K562 (cell line): ENCODE measurements around the gene CACNA2D3.

Experiments
- CTCF ChIP-seq, 3 experiments: IDR thresholded peaks in 2 of 3; conservative IDR thresholded peaks in 1 of 3; 2 replicates each; pipeline ENCODE4 v1.5.1; 2011 to 2012; ENCODE audit warnings: low read length in 3 of 3, mild to moderate bottlenecking in 3 of 3, control low read depth in 2 of 3, improper control_type of control experiment in 1 of 3, inconsistent platforms in 1 of 3, low read depth in 1 of 3, mixed read lengths in 1 of 3, moderate library complexity in 1 of 3; ENCODE audit not compliant: insufficient read depth in 2 of 3
- DPF2 ChIP-seq: fragments of 450-650 bp; IDR thresholded peaks from 2 replicates; pipeline ENCODE4 v1.6.1; 2016
- HOMEZ ChIP-seq: fragments of 250-450 bp; sonication (Bioruptor Pico); IDR thresholded peaks from 2 replicates; pipeline ENCODE4 v1.4.0; 2020; ENCODE audit warnings: mild to moderate bottlenecking, moderate library complexity
- KLF10 ChIP-seq: fragments of 250-450 bp; sonication (Bioruptor Pico); IDR thresholded peaks from 2 replicates; pipeline ENCODE4 v1.6.1; 2021; ENCODE audit warnings: matching md5 sums
- MAX ChIP-seq: sonication (generic); formaldehyde crosslinking; IDR thresholded peaks from 2 replicates; pipeline ENCODE4 v1.9.0; 2022; ENCODE audit warnings: mild to moderate bottlenecking, missing genetic modification reagents
- MYNN ChIP-seq, 2 experiments: sonication (generic); formaldehyde crosslinking in 1 of 2; IDR thresholded peaks; 2 replicates each; pipeline versions ENCODE4 v1.5.0 to v1.6.1; 2016 to 2020; ENCODE audit warnings: antibody characterized with exemption in 1 of 2, missing genetic modification reagents in 1 of 2
- NFE2 ChIP-seq: IDR thresholded peaks from 2 replicates; pipeline ENCODE4 v1.6.1; 2014; ENCODE audit warnings: antibody characterized with exemption, low read depth
- PATZ1 ChIP-seq: fragments of 250-450 bp; sonication (Bioruptor Pico); IDR thresholded peaks from 2 replicates; pipeline ENCODE4 v1.5.0; 2020; ENCODE audit warnings: mild to moderate bottlenecking, borderline replicate concordance
- PBX2 ChIP-seq, 2 experiments: IDR thresholded peaks in 1 of 2; conservative IDR thresholded peaks in 1 of 2; 2 replicates each; pipeline ENCODE4 v1.6.1; 2016; ENCODE audit warnings: low read depth in 2 of 2, mild to moderate bottlenecking in 1 of 2, missing compliant biosample characterization in 1 of 2, missing genetic modification characterization in 1 of 2, moderate library complexity in 1 of 2
- PKNOX1 ChIP-seq: fragments of 450-650 bp; IDR thresholded peaks from 2 replicates; pipeline ENCODE4 v1.6.1; 2016
- SMC3 ChIP-seq: conservative IDR thresholded peaks from 2 replicates; pipeline ENCODE4 v1.6.1; 2011; ENCODE audit warnings: low read depth, low read length, improper control_type of control experiment; ENCODE audit not compliant: insufficient read depth
- SRF ChIP-seq, 2 experiments: fragments of 250-450, 450-650 bp in 1 of 2; sonication (Bioruptor Pico) in 1 of 2; sonication (generic) in 1 of 2; formaldehyde crosslinking; IDR thresholded peaks; 2 replicates each; pipeline versions ENCODE4 v1.5.0 to v1.5.1; 2020 to 2022; ENCODE audit warnings: mild to moderate bottlenecking in 1 of 2, missing genetic modification reagents in 1 of 2
- U2AF1 ChIP-seq: fragments of 200-400 bp; formaldehyde crosslinking; optimal IDR thresholded peaks from 2 replicates; pipeline ENCODE3; 2017; ENCODE audit warnings: mild to moderate bottlenecking, low read depth, low read length, moderate library complexity

GRCh38 chr3:54202054-54202453 lies 79.7 kb downstream of the CACNA2D3 start:
- TF ChIP-seq CTCF (IDR thresholded peaks at IDR 0.05 in 2 of 3, conservative IDR thresholded peaks at IDR 0.05 in 1 of 3; ENCODE audit: insufficient read depth in 2 of 3, low read depth in 1 of 3, low read length in 3 of 3), result no peak
- TF ChIP-seq MYNN (IDR thresholded peaks at IDR 0.05), result no peak
- TF ChIP-seq MYNN (CRISPR knock-in tag; IDR thresholded peaks at IDR 0.05), result no peak
- no peak for TF ChIP-seq PATZ1 (CRISPR knock-in tag)
- no peak for TF ChIP-seq DPF2
- no peak for TF ChIP-seq PKNOX1
- no peak for TF ChIP-seq MAX (CRISPR knock-in tag)
- TF ChIP-seq HOMEZ (CRISPR knock-in tag), result no peak
- TF ChIP-seq NFE2, result no peak
- TF ChIP-seq KLF10, result no peak
- TF ChIP-seq U2AF1, result no peak
- TF ChIP-seq SRF (CRISPR knock-in tag; IDR thresholded peaks at IDR 0.05), result no peak
- TF ChIP-seq SMC3, result no peak
- TF ChIP-seq PBX2 (CRISPR knock-in tag; IDR thresholded peaks at IDR 0.05; ENCODE audit: low read depth), result no peak
- TF ChIP-seq PBX2 (tag; conservative IDR thresholded peaks at IDR 0.05; ENCODE audit: low read depth), result no peak
